Body of pancreas (tissue), 4 donors: ENCODE measurements around the gene AGRN. TPM values are rescaled to one million over a fixed set of nuclear protein-coding genes. Genes with fewer than 3 reads are reported as not detected.
"Not testable (repeated sequence)": the region's sequence is repeated elsewhere in the genome, so short reads cannot be mapped to it uniquely, and the experiment has no call there.

ENCODE experiments used
- ATAC-seq: fragments of 150-250 bp; one replicate; pipeline ENCODE4 v1.9.1; 2016
- DNase-seq, 4 donors: peaks; one replicate each; pipeline ENCODE4 v3.0.0-alpha.2; 2019
- H3K27ac ChIP-seq, 4 donors: fragments of 200-600 bp; sonication (generic); 1 replicate in 3 of 4; 2 replicates in 1 of 4; pipeline versions ENCODE4 v1.5.1 to v1.6.1; 2016 to 2019; ENCODE audit warnings: mild to moderate bottlenecking in 1 of 4, mixed read lengths in 1 of 4, moderate library complexity in 1 of 4
- H3K27me3 ChIP-seq, 2 donors: fragments of 200-600 bp; sonication (generic); one replicate each; pipeline ENCODE4 v1.6.0; 2016; ENCODE audit warnings: mild to moderate bottlenecking in 1 of 2
- H3K36me3 ChIP-seq, 2 donors: fragments of 200-600 bp; sonication (generic); replicated peaks in 1 of 2; 2 replicates each; pipeline ENCODE4 v1.5.1; 2016; ENCODE audit warnings: low read depth in 2 of 2; ENCODE audit not compliant: insufficient read depth in 1 of 2
- H3K4me1 ChIP-seq: fragments of 200-600 bp; sonication (generic); one replicate; pipeline ENCODE4 v1.6.0; 2016
- H3K4me3 ChIP-seq, 2 donors: fragments of 200-600 bp; sonication (generic); 1 replicate in 1 of 2; 2 replicates in 1 of 2; pipeline ENCODE4 v1.5.1; 2016 to 2019
- H3K9me3 ChIP-seq, 3 donors: fragments of 200-600 bp; sonication (generic); 1 replicate in 2 of 3; 2 replicates in 1 of 3; pipeline ENCODE4 v1.5.1; 2016
- POLR2A ChIP-seq, 3 donors: fragments of 450-650 bp; IDR thresholded peaks; one replicate each; pipeline ENCODE4 v1.6.1; 2016; ENCODE audit warnings: antibody characterized with exemption in 3 of 3, mild to moderate bottlenecking in 2 of 3
- WGBS, 2 donors: methylation state at CpG; one replicate each; pipeline ENCODE4 v1.1.5; 2017; 5-methylcytosine and 5-hydroxymethylcytosine counted together
- intact Hi-C: fragments of 100-400 bp; cut with DNase I; formaldehyde crosslinking; loops from one replicate; pipeline ENCODE4 v1.15.1; 2023
- small RNA-seq: library from RNA; depleted of rRNA; stranded (forward); fragments of <200 nt; gene quantifications from one replicate; pipeline ENCODE3, GENCODE V24; 2016
- total RNA-seq, 2 donors: library from RNA; depleted of rRNA; stranded (reverse); fragments of >200 nt; gene quantifications; one replicate each; pipeline ENCODE4 v1.1.0, GENCODE V29; 2016
- TF ChIP-seq, protein P1 (sequence below), 7 experiments: fragments of 450-650 bp in 4 of 7; fragments of 200-600 bp in 3 of 7; sonication (generic) in 3 of 7; IDR thresholded peaks; one replicate each; pipeline ENCODE4 v1.5.1; 2016 to 2019; ENCODE audit warnings: antibody characterized with exemption in 7 of 7

The AGRN gene
- total RNA-seq, 2 donors from 2014 or later: 85.1 to 241 TPM

DNA sequence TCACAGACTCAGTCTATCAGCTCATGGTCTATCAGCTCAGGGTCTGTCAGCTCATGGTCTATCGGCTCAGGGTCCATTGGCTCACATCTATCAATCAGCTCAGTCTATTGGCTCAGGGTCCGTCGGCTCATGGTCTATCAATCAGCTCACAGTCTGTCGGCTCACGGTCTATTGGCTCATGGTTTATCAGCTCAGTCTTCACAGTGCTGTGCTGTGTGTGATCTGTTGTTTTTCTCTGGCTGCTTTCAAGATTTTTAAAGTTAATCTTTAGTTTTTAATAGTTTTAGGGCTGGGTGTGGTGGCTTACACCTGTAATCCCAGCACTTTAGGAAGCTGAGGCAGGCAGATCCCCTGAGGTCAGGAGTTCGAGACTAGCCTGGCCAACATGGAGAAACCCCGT lies 81.6 kb downstream of the AGRN start:
- no peaks in the 10 kb centered on the region for H3K9me3 ChIP-seq
- no peaks in the 10 kb centered on the region for H3K36me3 ChIP-seq
- TF ChIP-seq POLR2A (IDR thresholded peaks at IDR 0.05): no peak
- TF ChIP-seq, protein P1, sequence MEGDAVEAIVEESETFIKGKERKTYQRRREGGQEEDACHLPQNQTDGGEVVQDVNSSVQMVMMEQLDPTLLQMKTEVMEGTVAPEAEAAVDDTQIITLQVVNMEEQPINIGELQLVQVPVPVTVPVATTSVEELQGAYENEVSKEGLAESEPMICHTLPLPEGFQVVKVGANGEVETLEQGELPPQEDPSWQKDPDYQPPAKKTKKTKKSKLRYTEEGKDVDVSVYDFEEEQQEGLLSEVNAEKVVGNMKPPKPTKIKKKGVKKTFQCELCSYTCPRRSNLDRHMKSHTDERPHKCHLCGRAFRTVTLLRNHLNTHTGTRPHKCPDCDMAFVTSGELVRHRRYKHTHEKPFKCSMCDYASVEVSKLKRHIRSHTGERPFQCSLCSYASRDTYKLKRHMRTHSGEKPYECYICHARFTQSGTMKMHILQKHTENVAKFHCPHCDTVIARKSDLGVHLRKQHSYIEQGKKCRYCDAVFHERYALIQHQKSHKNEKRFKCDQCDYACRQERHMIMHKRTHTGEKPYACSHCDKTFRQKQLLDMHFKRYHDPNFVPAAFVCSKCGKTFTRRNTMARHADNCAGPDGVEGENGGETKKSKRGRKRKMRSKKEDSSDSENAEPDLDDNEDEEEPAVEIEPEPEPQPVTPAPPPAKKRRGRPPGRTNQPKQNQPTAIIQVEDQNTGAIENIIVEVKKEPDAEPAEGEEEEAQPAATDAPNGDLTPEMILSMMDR (IDR thresholded peaks at IDR 0.05): no peak
- intact Hi-C loops: no loop called here
- H3K4me1 ChIP-seq: no peaks in the 10 kb centered on the region
- no peak for ATAC-seq
- H3K27me3 ChIP-seq: no peaks in the 10 kb centered on the region
- no peak overlapping the region for H3K4me3 ChIP-seq
- 77 to 78% methylated on average over 7 of the region's 7 CpGs for WGBS, 2 donors
- no peak overlapping the region for H3K27ac ChIP-seq
- no peak for DNase-seq

DNA sequence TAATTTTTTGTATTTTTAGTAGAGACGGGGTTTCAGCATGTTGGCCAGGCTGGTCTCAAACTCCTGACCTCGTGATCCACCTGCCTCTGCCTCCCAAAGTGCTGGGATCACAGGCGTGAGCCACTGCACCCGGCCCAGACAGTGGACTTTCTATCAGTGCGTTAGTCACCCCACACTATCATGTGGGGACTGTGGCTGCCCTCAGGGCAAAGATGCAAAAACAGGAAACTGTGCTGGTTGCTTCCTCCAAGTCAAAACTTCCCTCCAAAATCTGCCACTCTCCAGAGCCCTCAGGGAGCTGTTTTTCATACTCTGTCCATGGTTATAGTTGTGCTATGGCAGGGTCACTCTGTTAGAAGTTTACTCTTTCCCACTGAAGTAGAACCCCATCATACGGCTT lies 84.2 kb downstream of the AGRN start:
- H3K27ac ChIP-seq, intact Hi-C loops, H3K27me3 ChIP-seq, ATAC-seq, H3K36me3 ChIP-seq, H3K4me1 ChIP-seq, DNase-seq, H3K9me3 ChIP-seq, H3K4me3 ChIP-seq: not testable (repeated sequence)
- WGBS, 2 donors: 73 to 79% methylated on average over 6 of the region's 6 CpGs

Small RNA genes lying within 50 kb of the gene (small RNA-seq; reads per million reads assigned to genes)
- gene AL645608.3: not detected

Other genes with a start within 250 kb of the AGRN start
- 1 to 10 TPM; 2.1 to 2.3 TPM for gene SAMD11, start 96.2 kb upstream of the AGRN start, total RNA-seq
- gene NOC2L, start 60.9 kb upstream of the AGRN start, total RNA-seq: 10 to 100 TPM; 30.6 to 32.3 TPM
- gene KLHL17, start 59.5 kb upstream of the AGRN start, total RNA-seq: 10 to 100 TPM in 1 of 2 donors, 1 to 10 TPM in 1; 6.0 to 29.0 TPM
- gene PLEKHN1, start 53.6 kb upstream of the AGRN start, total RNA-seq: not detected
- gene PERM1, start 38.0 kb upstream of the AGRN start, total RNA-seq: not detected
- 10 to 100 TPM; 44.1 to 97.2 TPM for gene HES4, start 20.0 kb upstream of the AGRN start, total RNA-seq
- gene ISG15, start 6.6 kb upstream of the AGRN start, total RNA-seq: 10 to 100 TPM in 1 of 2 donors, 1 to 10 TPM in 1; 8.3 to 29.0 TPM
- gene RNF223, start 54.2 kb downstream of the AGRN start, total RNA-seq: under 1 TPM in 1 of 2 donors, not detected in 1; 0.26 TPM
- gene C1orf159, start 96.0 kb downstream of the AGRN start, total RNA-seq: 10 to 100 TPM in 1 of 2 donors, 1 to 10 TPM in 1; 8.8 to 13.2 TPM
- gene TTLL10, start 153.8 kb downstream of the AGRN start, total RNA-seq: under 1 TPM; 0.66 to 0.78 TPM
- gene TNFRSF18, start 186.5 kb downstream of the AGRN start, total RNA-seq: not detected
- gene TNFRSF4, start 194.0 kb downstream of the AGRN start, total RNA-seq: 1 to 10 TPM in 1 of 2 donors, under 1 TPM in 1; 0.99 to 2.6 TPM
- 10 to 100 TPM; 89.2 to 97.6 TPM for gene SDF4, start 211.9 kb downstream of the AGRN start, total RNA-seq
- gene B3GALT6, start 212.1 kb downstream of the AGRN start, total RNA-seq: 10 to 100 TPM; 18.4 to 35.6 TPM
- not detected for gene C1QTNF12, start 226.6 kb downstream of the AGRN start, total RNA-seq